Fibroblast of skin of left quadriceps (primary cell): ENCODE data around the gene ACAP3.

ENCODE experiments used
- DNase-seq, 2 experiments: peaks; one replicate each; pipeline ENCODE4 v3.0.0-alpha.2; 2013; ENCODE audit warnings: low read depth in 2 of 2

The ACAP3 gene

GRCh38 chr1:1285611-1286311 is 22.0 kb downstream of the ACAP3 start:
- DNase-seq = no peak

GRCh38 chr1:1285102-1285571 is 22.6 kb downstream of the ACAP3 start:
- DNase-seq = no peak

- no peak for DNase-seq
Observed at GRCh38 chr1:1284221-1285101, 23.3 kb downstream of the ACAP3 start.

- no peak for DNase-seq
Observed at GRCh38 chr1:1283821-1284220, 23.9 kb downstream of the ACAP3 start.

- DNase-seq = no peak
Observed at GRCh38 chr1:1282998-1283397, 24.7 kb downstream of the ACAP3 start.

GRCh38 chr1:1281533-1282321 is 26.0 kb downstream of the ACAP3 start:
- DNase-seq = no peak

- no peak for DNase-seq
Observed at GRCh38 chr1:1280782-1281481, 26.8 kb downstream of the ACAP3 start.

GRCh38 chr1:1279028-1279427 is 28.7 kb downstream of the ACAP3 start:
- no peak for DNase-seq

GRCh38 chr1:1278620-1279019 is 29.1 kb downstream of the ACAP3 start:
- no peak for DNase-seq

GRCh38 chr1:1275836-1276235 is 31.9 kb downstream of the ACAP3 start:
- DNase-seq = no peak

- no peak for DNase-seq
Observed at GRCh38 chr1:1274931-1275431, 32.7 kb downstream of the ACAP3 start.

- DNase-seq = no peak
Observed at GRCh38 chr1:1274299-1274930, 33.3 kb downstream of the ACAP3 start.

GRCh38 chr1:1273512-1274298 is 34.0 kb downstream of the ACAP3 start, which contains the start of gene UBE2J2:
Gene UBE2J2, minus strand, starts transcription at chr1:1273854. Its CDS starts 5,862 bp downstream, at chr1:1267992.
- peak; percentile 75 to 78 for DNase-seq

- no peak for DNase-seq
Observed at GRCh38 chr1:1273209-1273511, 34.6 kb downstream of the ACAP3 start.

- DNase-seq = no peak
Observed at GRCh38 chr1:1272341-1273208, 35.2 kb downstream of the ACAP3 start.

GRCh38 chr1:1270813-1271212 is 36.9 kb downstream of the ACAP3 start:
- DNase-seq = no peak

GRCh38 chr1:1268284-1268682 is 39.4 kb downstream of the ACAP3 start:
- DNase-seq = no peak

- no peak for DNase-seq
Observed at GRCh38 chr1:1267488-1268283, 40.0 kb downstream of the ACAP3 start.
